ENCODE data around the gene NEURL1.

NEURL1 gene

GRCh38 chr10:103560886-103561285 is 67.4 kb downstream of the NEURL1 start:
- Histone ChIP-seq H3K9me2 (replicated peaks; ENCODE audit: low read depth, low read length) (no peaks in the 10 kb centered on the region), H2AFZ (ENCODE audit: low read length) (no peak overlapping the region), H3K9ac (ENCODE audit: low read depth, low read length, poor library complexity, severe bottlenecking) (no peak overlapping the region), H3K4me1 (ENCODE audit: insufficient read depth, low read length, poor library complexity, severe bottlenecking) (no peaks in the 10 kb centered on the region), H3K4me2 (ENCODE audit: low read depth, low read length, poor library complexity, severe bottlenecking) (no peak overlapping the region), H4K20me1 (ENCODE audit: insufficient read depth, low read length, poor library complexity, severe bottlenecking) (no peaks in the 10 kb centered on the region), H3F3A (ENCODE audit: low read depth) (no peaks in the 10 kb centered on the region), H3K4me3 (ENCODE audit: low read length, poor library complexity, severe bottlenecking) (no peak overlapping the region), H3K27me3 (ENCODE audit: insufficient read depth, low read length, poor library complexity, severe bottlenecking) (no peaks in the 10 kb centered on the region), H3K9me3 (ENCODE audit: insufficient read depth, low read depth, low read length) (no peaks in the 10 kb centered on the region), H3K79me2 (ENCODE audit: insufficient read depth, low read length) (no peaks in the 10 kb centered on the region), H3K36me3 (ENCODE audit: insufficient read depth, low read length) (no peaks in the 10 kb centered on the region)
- TF ChIP-seq, protein P1, sequence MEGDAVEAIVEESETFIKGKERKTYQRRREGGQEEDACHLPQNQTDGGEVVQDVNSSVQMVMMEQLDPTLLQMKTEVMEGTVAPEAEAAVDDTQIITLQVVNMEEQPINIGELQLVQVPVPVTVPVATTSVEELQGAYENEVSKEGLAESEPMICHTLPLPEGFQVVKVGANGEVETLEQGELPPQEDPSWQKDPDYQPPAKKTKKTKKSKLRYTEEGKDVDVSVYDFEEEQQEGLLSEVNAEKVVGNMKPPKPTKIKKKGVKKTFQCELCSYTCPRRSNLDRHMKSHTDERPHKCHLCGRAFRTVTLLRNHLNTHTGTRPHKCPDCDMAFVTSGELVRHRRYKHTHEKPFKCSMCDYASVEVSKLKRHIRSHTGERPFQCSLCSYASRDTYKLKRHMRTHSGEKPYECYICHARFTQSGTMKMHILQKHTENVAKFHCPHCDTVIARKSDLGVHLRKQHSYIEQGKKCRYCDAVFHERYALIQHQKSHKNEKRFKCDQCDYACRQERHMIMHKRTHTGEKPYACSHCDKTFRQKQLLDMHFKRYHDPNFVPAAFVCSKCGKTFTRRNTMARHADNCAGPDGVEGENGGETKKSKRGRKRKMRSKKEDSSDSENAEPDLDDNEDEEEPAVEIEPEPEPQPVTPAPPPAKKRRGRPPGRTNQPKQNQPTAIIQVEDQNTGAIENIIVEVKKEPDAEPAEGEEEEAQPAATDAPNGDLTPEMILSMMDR (conservative IDR thresholded peaks at IDR 0.05; ENCODE audit: low read length): no peak
- no peak for TF ChIP-seq EZH2phosphoT487 (IDR thresholded peaks at IDR 0.05; ENCODE audit: borderline replicate concordance)

- Histone ChIP-seq H3K9ac (ENCODE audit: low read depth, low read length, poor library complexity, severe bottlenecking) (no peak overlapping the region), H3K4me1 (ENCODE audit: insufficient read depth, low read length, poor library complexity, severe bottlenecking) (no peaks in the 10 kb centered on the region), H3K9me2 (replicated peaks; ENCODE audit: low read depth, low read length) (no peaks in the 10 kb centered on the region), H3K9me3 (ENCODE audit: insufficient read depth, low read depth, low read length) (no peaks in the 10 kb centered on the region), H2AFZ (ENCODE audit: low read length) (no peak overlapping the region), H3K27me3 (ENCODE audit: insufficient read depth, low read length, poor library complexity, severe bottlenecking) (no peaks in the 10 kb centered on the region), H3F3A (ENCODE audit: low read depth) (no peaks in the 10 kb centered on the region), H4K20me1 (ENCODE audit: insufficient read depth, low read length, poor library complexity, severe bottlenecking) (no peaks in the 10 kb centered on the region), H3K4me3 (ENCODE audit: low read length, poor library complexity, severe bottlenecking) (no peak overlapping the region), H3K4me2 (ENCODE audit: low read depth, low read length, poor library complexity, severe bottlenecking) (no peak overlapping the region), H3K36me3 (ENCODE audit: insufficient read depth, low read length) (no peaks in the 10 kb centered on the region), H3K79me2 (ENCODE audit: insufficient read depth, low read length) (no peaks in the 10 kb centered on the region)
- TF ChIP-seq EZH2phosphoT487 (IDR thresholded peaks at IDR 0.05; ENCODE audit: borderline replicate concordance): no peak
- TF ChIP-seq, protein P1 (conservative IDR thresholded peaks at IDR 0.05; ENCODE audit: low read length): no peak
These were observed 68.9 kb downstream of the NEURL1 start for GRCh38 chr10:103562383-103562782.

GRCh38 chr10:103563231-103564115 is 70.0 kb downstream of the NEURL1 start:
- H3K27me3 ChIP-seq (ENCODE audit: insufficient read depth, low read length, poor library complexity, severe bottlenecking): no peaks in the 10 kb centered on the region
- no peak overlapping the region for H3K4me3 ChIP-seq (ENCODE audit: low read length, poor library complexity, severe bottlenecking)
- H3K9me2 ChIP-seq (replicated peaks; ENCODE audit: low read depth, low read length): no peaks in the 10 kb centered on the region
- no peaks in the 10 kb centered on the region for H3K9me3 ChIP-seq (ENCODE audit: insufficient read depth, low read depth, low read length)
- no peaks in the 10 kb centered on the region for H3K79me2 ChIP-seq (ENCODE audit: insufficient read depth, low read length)
- H3F3A ChIP-seq (ENCODE audit: low read depth): no peaks in the 10 kb centered on the region
- no peak overlapping the region for H3K4me2 ChIP-seq (ENCODE audit: low read depth, low read length, poor library complexity, severe bottlenecking)
- H4K20me1 ChIP-seq (ENCODE audit: insufficient read depth, low read length, poor library complexity, severe bottlenecking): no peaks in the 10 kb centered on the region
- H2AFZ ChIP-seq (ENCODE audit: low read length): no peak overlapping the region
- H3K9ac ChIP-seq (ENCODE audit: low read depth, low read length, poor library complexity, severe bottlenecking): no peak overlapping the region
- TF ChIP-seq, protein P1 (conservative IDR thresholded peaks at IDR 0.05; ENCODE audit: low read length): no peak
- no peak for TF ChIP-seq EZH2phosphoT487 (IDR thresholded peaks at IDR 0.05; ENCODE audit: borderline replicate concordance)
- no peaks in the 10 kb centered on the region for H3K36me3 ChIP-seq (ENCODE audit: insufficient read depth, low read length)
- no peaks in the 10 kb centered on the region for H3K4me1 ChIP-seq (ENCODE audit: insufficient read depth, low read length, poor library complexity, severe bottlenecking)
